ENCODE results near the gene RAD21L1.

- TF ChIP-seq POLR2A (IDR thresholded peaks at IDR 0.05) (no peak), CTCF (IDR thresholded peaks at IDR 0.05) (no peak)
Observed at GRCh38 chr20:1225783-1226654, at the start of gene RAD21L1.
